ENCODE measurements around the gene TNKS1BP1.

DNA sequence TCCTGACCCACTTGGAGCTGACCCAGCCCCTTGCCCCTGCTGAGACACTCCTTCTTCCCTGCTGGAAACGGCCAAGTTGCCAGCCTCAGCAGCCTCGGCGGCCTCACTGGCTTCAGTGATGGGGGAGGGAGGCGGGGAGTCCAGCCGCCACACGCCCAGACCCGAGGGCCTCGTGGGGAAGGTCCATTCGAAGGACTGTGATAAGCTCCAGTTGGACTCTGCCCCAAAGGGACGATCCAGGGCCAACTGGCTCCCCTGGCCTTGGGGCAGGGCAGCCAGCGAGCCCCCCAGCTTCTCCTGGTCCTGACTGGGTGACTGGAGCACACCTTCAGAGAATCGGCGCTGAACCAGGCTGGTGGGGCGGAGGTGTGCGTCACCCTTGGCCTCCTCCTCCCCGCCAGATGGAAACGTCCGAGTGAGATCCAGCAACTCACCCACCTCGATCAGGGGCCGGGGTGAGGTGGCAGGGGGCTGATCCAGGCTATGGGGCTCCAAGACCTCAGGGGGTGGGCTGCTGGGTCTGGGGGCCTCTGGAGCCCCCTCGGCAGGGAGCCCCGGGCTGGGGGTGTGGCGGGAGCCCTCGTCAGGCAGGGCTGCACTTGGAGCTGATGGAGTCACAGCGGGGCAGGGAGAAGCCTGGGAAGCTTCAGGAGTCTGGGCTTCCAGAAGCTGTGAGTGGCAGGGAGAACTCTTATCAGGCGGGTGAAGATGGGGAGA, 11.5 kb downstream of the TNKS1BP1 start:
- TF ChIP-seq, protein P1, sequence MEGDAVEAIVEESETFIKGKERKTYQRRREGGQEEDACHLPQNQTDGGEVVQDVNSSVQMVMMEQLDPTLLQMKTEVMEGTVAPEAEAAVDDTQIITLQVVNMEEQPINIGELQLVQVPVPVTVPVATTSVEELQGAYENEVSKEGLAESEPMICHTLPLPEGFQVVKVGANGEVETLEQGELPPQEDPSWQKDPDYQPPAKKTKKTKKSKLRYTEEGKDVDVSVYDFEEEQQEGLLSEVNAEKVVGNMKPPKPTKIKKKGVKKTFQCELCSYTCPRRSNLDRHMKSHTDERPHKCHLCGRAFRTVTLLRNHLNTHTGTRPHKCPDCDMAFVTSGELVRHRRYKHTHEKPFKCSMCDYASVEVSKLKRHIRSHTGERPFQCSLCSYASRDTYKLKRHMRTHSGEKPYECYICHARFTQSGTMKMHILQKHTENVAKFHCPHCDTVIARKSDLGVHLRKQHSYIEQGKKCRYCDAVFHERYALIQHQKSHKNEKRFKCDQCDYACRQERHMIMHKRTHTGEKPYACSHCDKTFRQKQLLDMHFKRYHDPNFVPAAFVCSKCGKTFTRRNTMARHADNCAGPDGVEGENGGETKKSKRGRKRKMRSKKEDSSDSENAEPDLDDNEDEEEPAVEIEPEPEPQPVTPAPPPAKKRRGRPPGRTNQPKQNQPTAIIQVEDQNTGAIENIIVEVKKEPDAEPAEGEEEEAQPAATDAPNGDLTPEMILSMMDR (IDR thresholded peaks at IDR 0.05), result no peak
- no peak for TF ChIP-seq POLR2A (IDR thresholded peaks at IDR 0.05)

Measured in thyroid gland (tissue), 4 donors.